Upper lobe of right lung (tissue), 1 donor: ENCODE data around the gene GNAO1. TPM values are rescaled to one million over a fixed set of nuclear protein-coding genes. Genes with fewer than 3 reads are reported as not detected.

ENCODE experiments used
- ATAC-seq: fragments of 200-7000 bp; cut with Tn5 transposase; one replicate; pipeline ENCODE4 v1.9.1; 2020; ENCODE audit warnings: mild to moderate bottlenecking, moderate library complexity
- DNase-seq: peaks from one replicate; pipeline ENCODE4 v3.0.0-alpha.2; 2020
- H3K27ac ChIP-seq: fragments of 200-600 bp; one replicate; pipeline ENCODE4 v1.8.0; 2022
- H3K27me3 ChIP-seq: fragments of 200-600 bp; one replicate; pipeline ENCODE4 v1.8.0; 2022; ENCODE audit warnings: mild to moderate bottlenecking
- H3K36me3 ChIP-seq: fragments of 200-600 bp; one replicate; pipeline ENCODE4 v1.8.0; 2022
- H3K4me1 ChIP-seq: fragments of 200-600 bp; one replicate; pipeline ENCODE4 v1.8.0; 2022
- H3K4me3 ChIP-seq: fragments of 200-600 bp; one replicate; pipeline ENCODE4 v1.8.0; 2022; ENCODE audit warnings: mild to moderate bottlenecking
- H3K9me3 ChIP-seq: fragments of 200-600 bp; one replicate; pipeline ENCODE4 v1.8.0; 2022
- intact Hi-C: fragments of 100-400 bp; cut with DNase I; formaldehyde crosslinking; loops from one replicate; pipeline ENCODE4 v1.11.0; 2022
- total RNA-seq: library from RNA; stranded (reverse); fragmentation: NEBNext Ultra II Directional; extraction: Animal tissue kit (Norgen Biotek cat#: 25700); gene quantifications from one replicate; pipeline ENCODE4 v1.2.1, GENCODE V29; 2021
- TF ChIP-seq, protein P1 (sequence below): fragments of 200-600 bp; IDR thresholded peaks from one replicate; pipeline ENCODE4 v1.8.0; 2022; ENCODE audit warnings: antibody characterized with exemption
- donor health status: DM: no; HTN: yes; CAD: no; lungs with severe emphysema.

The GNAO1 gene
- total RNA-seq, 1 donor from 2014 or later, result 1.8 TPM

DNA sequence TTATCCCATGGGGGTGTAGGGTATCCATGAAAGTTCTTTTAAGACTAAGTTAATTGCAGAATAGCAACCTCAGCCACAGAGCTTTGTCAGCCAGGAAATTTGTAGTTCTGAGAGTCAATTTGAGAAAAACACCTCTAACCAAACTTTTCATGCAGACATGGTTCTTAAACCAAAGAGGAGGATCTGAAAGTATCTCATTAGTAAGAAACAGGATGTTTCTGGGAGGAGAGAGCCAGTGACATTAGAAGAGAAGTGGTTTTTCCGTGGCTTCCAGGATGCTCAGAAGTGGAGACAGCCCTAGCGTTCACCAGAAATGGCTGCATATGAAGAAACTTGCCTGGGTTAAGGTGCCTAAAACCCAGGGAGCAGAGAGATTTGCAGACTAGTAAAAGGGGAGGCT lies 7.9 kb downstream of the GNAO1 start:
- no peaks in the 10 kb centered on the region for H3K36me3 ChIP-seq
- H3K4me3 ChIP-seq, result no peak overlapping the region
- no peaks in the 10 kb centered on the region for H3K9me3 ChIP-seq
- TF ChIP-seq, protein P1, sequence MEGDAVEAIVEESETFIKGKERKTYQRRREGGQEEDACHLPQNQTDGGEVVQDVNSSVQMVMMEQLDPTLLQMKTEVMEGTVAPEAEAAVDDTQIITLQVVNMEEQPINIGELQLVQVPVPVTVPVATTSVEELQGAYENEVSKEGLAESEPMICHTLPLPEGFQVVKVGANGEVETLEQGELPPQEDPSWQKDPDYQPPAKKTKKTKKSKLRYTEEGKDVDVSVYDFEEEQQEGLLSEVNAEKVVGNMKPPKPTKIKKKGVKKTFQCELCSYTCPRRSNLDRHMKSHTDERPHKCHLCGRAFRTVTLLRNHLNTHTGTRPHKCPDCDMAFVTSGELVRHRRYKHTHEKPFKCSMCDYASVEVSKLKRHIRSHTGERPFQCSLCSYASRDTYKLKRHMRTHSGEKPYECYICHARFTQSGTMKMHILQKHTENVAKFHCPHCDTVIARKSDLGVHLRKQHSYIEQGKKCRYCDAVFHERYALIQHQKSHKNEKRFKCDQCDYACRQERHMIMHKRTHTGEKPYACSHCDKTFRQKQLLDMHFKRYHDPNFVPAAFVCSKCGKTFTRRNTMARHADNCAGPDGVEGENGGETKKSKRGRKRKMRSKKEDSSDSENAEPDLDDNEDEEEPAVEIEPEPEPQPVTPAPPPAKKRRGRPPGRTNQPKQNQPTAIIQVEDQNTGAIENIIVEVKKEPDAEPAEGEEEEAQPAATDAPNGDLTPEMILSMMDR, result no peak
- peaks cover 5% of the 10 kb centered on the region for H3K4me1 ChIP-seq
- DNase-seq, result no peak
- ATAC-seq, result no peak
- H3K27me3 ChIP-seq, result peaks cover 20% of the 10 kb centered on the region
- H3K27ac ChIP-seq, result no peak overlapping the region
- intact Hi-C loops, result no loop called here

DNA sequence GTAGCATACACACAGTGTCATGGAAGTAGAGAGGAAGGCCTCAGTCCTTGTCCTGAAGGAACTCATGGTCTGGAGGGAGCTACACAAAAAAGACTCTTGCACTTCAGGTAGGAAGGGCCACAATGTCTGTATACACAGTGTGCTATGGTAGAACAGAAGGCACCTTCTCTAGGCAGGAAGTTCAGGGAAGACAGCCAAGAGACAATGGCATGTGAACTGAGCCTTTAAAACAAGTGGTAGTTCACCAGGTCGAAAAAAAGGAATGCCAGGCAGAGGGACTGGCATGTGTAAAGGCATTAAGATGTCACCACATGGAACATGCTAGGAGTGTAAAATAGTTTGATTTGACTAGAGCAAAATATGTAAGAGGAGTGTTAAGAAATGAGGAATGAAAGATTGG lies 9.7 kb downstream of the GNAO1 start:
- H3K27ac ChIP-seq, result no peak overlapping the region
- H3K4me3 ChIP-seq, result no peak overlapping the region
- H3K27me3 ChIP-seq, result peaks cover 5% of the 10 kb centered on the region
- intact Hi-C loops, result no loop called here
- DNase-seq (no peak), ATAC-seq (no peak)
- H3K4me1 ChIP-seq, result no peaks in the 10 kb centered on the region
- no peaks in the 10 kb centered on the region for H3K36me3 ChIP-seq
- TF ChIP-seq, protein P1, result no peak
- no peaks in the 10 kb centered on the region for H3K9me3 ChIP-seq

DNA sequence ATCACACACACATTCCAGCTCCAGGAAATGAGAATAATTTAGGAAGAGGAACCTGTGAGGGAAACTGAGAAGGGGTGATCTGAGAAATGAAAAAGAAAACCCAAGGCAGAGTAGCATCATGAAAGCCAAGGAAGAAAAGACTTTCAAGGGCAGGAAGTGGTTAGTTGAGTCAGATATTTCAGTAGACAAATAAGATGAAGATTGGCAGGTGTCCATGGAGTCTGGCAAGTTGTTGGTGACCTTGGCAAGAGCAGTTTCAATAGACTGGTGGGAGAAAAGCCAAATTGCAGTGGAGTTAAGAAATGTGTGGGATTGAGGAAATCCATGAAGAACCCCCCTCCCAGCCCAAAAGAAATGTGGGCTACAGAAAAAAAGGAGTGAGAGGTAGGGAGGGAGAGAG lies 10.7 kb downstream of the GNAO1 start:
- no peak for ATAC-seq

DNA sequence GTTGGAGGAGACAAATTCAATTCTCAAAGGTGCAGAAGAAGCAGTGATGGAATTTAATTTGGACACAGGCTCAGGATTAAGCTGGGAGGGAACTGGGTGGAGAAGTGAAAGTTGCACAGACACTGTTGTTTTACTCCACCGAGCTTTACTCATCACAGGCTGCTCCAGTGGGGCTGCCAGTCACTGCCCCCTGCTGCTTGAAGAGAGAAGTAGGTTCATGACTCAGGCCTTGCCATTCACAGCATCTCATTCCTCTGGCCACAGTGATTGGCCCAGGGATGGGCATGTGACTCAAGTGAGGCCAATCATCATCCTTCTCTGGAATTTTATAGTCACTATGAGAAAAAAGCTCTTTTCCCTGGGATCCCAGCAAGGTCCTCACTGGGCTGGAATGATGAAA lies 11.8 kb downstream of the GNAO1 start:
- Histone ChIP-seq H3K27ac (no peak overlapping the region), H3K36me3 (no peaks in the 10 kb centered on the region), H3K9me3 (no peaks in the 10 kb centered on the region), H3K27me3 (no peaks in the 10 kb centered on the region), H3K4me1 (no peaks in the 10 kb centered on the region), H3K4me3 (no peak overlapping the region)
- DNase-seq (no peak), ATAC-seq (peak; percentile 88)
- intact Hi-C loops, result no loop called here
- TF ChIP-seq, protein P1, result peak; percentile 34

More for the DNA sequence above, 10.7 kb downstream of the GNAO1 start:
- no peaks in the 10 kb centered on the region for H3K27me3 ChIP-seq
- no peaks in the 10 kb centered on the region for H3K36me3 ChIP-seq
- H3K4me1 ChIP-seq, result no peaks in the 10 kb centered on the region
- no peak overlapping the region for H3K4me3 ChIP-seq
- DNase-seq, result no peak
- H3K9me3 ChIP-seq, result no peaks in the 10 kb centered on the region
- TF ChIP-seq, protein P1, result no peak
- intact Hi-C loops, result no loop called here
- H3K27ac ChIP-seq, result no peak overlapping the region

DNA sequence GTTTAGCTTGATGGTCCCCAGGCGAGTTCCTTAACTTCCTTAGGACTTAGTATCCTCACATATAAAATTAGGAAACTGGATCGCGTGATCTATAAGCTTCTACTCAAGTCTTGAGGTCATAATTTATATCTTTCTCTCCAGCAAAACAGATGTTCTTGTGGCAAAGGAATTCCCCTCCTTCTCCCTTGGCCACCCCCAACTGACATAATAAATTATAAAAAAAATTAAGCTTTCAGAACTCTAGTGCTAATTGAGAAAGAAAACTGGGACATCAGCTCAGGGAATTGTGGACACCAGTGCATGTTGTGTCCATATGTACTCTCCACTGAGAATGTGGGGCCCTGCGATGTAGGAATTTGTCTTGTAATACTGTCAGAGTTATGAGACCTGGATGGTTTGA lies 13.5 kb downstream of the GNAO1 start:
- Histone ChIP-seq H3K36me3 (no peaks in the 10 kb centered on the region), H3K4me3 (no peak overlapping the region), H3K27me3 (no peaks in the 10 kb centered on the region), H3K9me3 (no peaks in the 10 kb centered on the region), H3K4me1 (no peaks in the 10 kb centered on the region), H3K27ac (no peak overlapping the region)
- DNase-seq (no peak), ATAC-seq (no peak)
- intact Hi-C loops, result no loop called here
- TF ChIP-seq, protein P1, result no peak

DNA sequence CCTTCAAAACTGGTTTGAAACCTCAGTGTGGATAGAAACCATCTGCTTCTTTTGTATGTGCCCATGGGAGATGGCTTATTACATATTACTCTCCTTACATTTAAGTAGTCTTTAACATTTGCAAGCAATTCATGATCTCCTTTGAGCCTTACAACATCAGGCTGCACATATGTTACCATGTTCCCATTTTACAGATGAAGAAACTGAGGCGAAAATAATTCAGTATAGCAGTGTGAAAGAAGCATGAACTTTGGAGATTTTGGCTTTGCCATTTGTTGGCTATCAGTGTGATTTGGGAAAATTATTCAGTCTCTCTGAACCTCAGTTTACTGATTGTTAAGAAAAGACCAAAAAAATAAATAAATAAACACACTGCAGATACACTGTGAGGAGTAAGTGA lies 15.7 kb downstream of the GNAO1 start:
- Histone ChIP-seq H3K9me3 (no peaks in the 10 kb centered on the region), H3K36me3 (no peaks in the 10 kb centered on the region), H3K4me1 (peaks cover 5% of the 10 kb centered on the region), H3K27ac (no peak overlapping the region), H3K27me3 (no peaks in the 10 kb centered on the region), H3K4me3 (no peak overlapping the region)
- DNase-seq, result no peak
- no peak for ATAC-seq
- intact Hi-C loops, result no loop called here
- TF ChIP-seq, protein P1, result no peak
